AG04449 (cell line): ENCODE data around the gene DIRAS1.

Experiments
- CTCF ChIA-PET: fragments of 350-600 bp; formaldehyde crosslinking; extraction: SDS; loops from one replicate; lab custom pipeline; 2021; ENCODE audit warnings: antibody characterized with exemption; lab: Yijun Ruan, JAX
- POLR2A ChIA-PET: fragments of 400-600, 350-600 bp; formaldehyde crosslinking; extraction: SDS; loops from one replicate; lab custom pipeline; 2020; ENCODE audit warnings: antibody characterized with exemption, inconsistent platforms; lab: Yijun Ruan, JAX
- DNase-seq: peaks from one replicate; pipeline ENCODE4 v3.0.0-alpha.2; 2010; ENCODE audit warnings: low read depth, low spot score
- H3K4me3 ChIP-seq: 2 replicates; pipeline ENCODE4 v1.5.1; 2011; ENCODE audit warnings: low read depth, mild to moderate bottlenecking, control low read depth, low read length
- TF ChIP-seq, protein P1 (sequence below): IDR thresholded peaks from one replicate; pipeline ENCODE4 v1.5.1; 2011; ENCODE audit warnings: mild to moderate bottlenecking, moderate library complexity, low read length, control low read depth, inconsistent platforms; ENCODE audit not compliant: insufficient read depth; ENCODE audit errors: missing control alignments

Gene DIRAS1

GRCh38 chr19:2720777-2721569 lies at the start of gene DIRAS1:
Gene DIRAS1, minus strand, starts transcription at chr19:2721372. Its CDS starts 3,566 bp downstream, at chr19:2717806.
- POLR2A ChIA-PET, result no interaction called here
- peak within 1 kb of the TSS; percentile 55 for H3K4me3 ChIP-seq
- CTCF ChIA-PET, result no interaction called here
- no peak for DNase-seq
- TF ChIP-seq, protein P1, sequence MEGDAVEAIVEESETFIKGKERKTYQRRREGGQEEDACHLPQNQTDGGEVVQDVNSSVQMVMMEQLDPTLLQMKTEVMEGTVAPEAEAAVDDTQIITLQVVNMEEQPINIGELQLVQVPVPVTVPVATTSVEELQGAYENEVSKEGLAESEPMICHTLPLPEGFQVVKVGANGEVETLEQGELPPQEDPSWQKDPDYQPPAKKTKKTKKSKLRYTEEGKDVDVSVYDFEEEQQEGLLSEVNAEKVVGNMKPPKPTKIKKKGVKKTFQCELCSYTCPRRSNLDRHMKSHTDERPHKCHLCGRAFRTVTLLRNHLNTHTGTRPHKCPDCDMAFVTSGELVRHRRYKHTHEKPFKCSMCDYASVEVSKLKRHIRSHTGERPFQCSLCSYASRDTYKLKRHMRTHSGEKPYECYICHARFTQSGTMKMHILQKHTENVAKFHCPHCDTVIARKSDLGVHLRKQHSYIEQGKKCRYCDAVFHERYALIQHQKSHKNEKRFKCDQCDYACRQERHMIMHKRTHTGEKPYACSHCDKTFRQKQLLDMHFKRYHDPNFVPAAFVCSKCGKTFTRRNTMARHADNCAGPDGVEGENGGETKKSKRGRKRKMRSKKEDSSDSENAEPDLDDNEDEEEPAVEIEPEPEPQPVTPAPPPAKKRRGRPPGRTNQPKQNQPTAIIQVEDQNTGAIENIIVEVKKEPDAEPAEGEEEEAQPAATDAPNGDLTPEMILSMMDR, result no peak

DNA sequence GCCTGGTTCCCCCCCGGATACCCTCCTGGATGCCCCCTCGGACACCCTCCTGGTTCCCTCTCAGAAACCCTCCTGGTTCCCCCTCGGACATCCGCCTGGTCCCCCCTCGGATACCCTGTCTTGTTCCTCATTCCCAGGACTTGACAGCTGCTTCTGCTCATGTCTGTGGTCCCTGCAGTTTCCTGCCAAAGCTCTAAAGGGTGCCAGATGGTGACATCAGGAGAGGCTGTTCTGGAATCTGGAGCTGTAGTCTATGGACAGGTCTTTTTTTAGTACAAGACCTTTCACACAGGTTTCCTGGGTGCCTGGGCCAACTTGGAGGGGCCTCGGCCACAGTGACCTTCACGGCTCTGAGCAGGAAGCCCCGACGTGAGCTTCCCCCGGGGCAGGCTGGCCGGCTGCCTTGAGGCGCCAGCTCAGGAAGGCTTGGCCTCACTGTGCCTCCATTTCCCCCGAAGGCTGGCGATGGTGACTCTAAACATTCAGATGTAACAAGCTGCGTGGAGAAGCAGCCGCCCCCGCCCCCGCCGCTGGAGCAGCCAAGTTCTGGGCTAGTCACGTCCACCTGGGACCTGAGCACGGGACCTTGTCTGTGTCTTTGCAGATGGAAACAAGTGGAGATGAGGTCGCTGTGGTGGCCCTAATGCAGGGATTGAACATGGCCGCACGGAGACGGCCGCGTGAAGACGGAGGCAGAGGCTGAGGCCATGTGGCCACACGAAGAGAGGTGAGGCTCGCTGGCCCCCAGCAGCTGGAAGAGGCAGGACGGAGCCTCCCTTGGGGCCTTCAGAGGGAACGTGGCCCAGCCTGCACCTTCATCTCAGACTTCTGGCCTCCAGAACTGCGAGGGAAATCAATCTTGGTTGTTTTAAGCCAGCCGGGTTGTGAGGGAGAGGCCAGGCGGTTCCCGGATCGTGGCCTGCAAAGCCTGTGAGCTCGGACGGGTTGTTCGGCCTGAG lies 49.2 kb upstream of the DIRAS1 start:
- CTCF ChIA-PET, result interaction anchor here (1.0 to 1.7 kb wide), 3 partner anchors 8 to 122 kb away, joined by 4 to 5 read pairs (median 4); no protein-coding TSS in a partner anchor
- H3K4me3 ChIP-seq, result no peak overlapping the region
- TF ChIP-seq, protein P1, result no peak
- no peak for DNase-seq
- POLR2A ChIA-PET, result no interaction called here

DNA sequence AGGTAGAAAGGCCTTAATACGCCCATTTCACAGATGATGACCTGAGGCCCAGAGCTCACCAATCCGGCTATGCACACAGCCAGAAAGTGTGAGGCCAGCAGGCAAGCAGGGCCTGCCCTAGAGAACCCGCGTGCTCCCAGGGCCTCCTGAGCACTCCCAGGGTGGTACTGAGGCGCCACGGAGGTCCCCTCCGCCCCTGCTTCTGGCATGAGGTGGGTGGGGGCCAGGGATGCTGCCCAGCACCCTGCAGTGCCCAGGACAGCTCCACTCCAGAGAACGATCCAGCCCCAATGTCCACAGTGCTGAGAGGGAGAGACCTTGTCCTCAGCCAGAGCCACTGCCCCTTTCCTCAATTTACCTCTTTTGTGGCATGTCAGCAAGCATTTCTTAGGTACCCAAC lies 48.0 kb upstream of the DIRAS1 start:
- TF ChIP-seq, protein P1, result no peak
- CTCF ChIA-PET, result interaction anchor here (1.8 kb wide), 1 partner anchor 20 kb away, joined by 12 read pairs; no protein-coding TSS in a partner anchor
- POLR2A ChIA-PET, result no interaction called here
- no peak for DNase-seq
- H3K4me3 ChIP-seq, result no peak overlapping the region

DNA sequence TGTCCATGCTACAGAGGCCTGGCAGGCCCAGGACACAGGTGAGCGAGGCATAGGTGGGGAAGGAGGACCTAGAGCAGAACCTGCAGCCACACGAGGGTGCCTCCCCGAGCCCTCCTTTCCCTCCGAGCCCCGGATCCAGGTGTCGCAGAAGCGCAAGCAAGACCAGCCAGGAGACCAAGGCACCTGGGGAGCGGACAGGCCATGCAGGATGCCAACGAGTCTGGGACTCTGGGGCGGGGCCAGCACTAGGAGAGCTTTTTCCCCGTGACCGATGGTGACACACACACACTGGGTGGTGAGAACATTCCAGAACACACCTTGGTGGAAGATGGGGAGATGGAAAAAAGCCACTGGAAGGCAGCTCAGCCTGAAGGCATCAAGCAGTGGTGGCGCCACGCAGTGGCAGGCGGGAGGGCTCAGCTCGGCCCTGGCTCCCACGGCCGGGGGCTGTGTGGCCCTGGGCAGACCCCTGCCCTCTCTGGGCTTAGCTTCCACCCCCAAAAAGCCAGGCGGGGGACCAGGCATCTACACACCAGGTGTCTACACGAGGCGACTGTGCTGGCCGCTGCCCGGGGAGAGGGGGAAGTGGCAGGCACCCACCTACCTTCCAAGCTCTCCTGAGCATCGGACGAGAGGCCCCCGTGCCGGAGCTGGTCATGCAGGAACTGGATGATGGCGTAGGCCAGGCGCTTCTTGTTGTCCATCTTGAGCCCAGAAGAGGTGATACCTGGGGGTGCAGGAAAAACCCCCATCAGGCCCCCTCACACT lies 47.4 kb upstream of the DIRAS1 start:
- CTCF ChIA-PET, result interaction anchor here (1.8 kb wide), 1 partner anchor 20 kb away, joined by 12 read pairs; no protein-coding TSS in a partner anchor
- TF ChIP-seq, protein P1, result no peak
- POLR2A ChIA-PET, result interaction anchor here (0.6 kb wide), 1 partner anchor 17 kb away, joined by 3 read pairs; the partner anchor contains the start of gene THOP1
- no peak for DNase-seq
- no peak overlapping the region for H3K4me3 ChIP-seq

DNA sequence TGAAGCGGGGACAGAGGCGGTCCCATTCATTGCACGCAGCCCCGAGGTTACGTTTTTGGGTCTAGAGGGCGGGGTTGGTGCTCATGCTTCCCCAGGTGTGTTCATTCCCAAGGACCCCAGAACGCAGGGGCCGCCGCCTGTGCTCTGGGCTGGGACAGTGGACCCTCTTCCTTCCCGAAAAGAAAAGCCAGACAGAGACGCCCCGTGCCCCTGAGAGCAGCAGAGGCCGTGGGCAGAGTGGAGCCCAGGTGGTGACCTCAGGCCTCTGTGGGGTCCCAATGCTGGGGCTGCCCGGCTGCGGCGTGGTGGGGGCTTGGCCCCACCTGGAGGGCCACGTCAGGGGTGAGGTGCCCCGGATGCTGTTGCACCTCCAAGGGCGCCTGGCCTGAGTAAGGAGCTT lies 46.5 kb upstream of the DIRAS1 start:
- ChIA-PET CTCF (interaction anchor here (1.8 to 3.8 kb wide), 2 partner anchors 19 kb away, joined by 12 to 14 read pairs; no protein-coding TSS in a partner anchor), POLR2A (no interaction called here)
- TF ChIP-seq, protein P1, result no peak
- no peak for DNase-seq
- H3K4me3 ChIP-seq, result no peak overlapping the region
